Measurements from ENCODE around the gene RBM23.

RBM23 gene

DNA sequence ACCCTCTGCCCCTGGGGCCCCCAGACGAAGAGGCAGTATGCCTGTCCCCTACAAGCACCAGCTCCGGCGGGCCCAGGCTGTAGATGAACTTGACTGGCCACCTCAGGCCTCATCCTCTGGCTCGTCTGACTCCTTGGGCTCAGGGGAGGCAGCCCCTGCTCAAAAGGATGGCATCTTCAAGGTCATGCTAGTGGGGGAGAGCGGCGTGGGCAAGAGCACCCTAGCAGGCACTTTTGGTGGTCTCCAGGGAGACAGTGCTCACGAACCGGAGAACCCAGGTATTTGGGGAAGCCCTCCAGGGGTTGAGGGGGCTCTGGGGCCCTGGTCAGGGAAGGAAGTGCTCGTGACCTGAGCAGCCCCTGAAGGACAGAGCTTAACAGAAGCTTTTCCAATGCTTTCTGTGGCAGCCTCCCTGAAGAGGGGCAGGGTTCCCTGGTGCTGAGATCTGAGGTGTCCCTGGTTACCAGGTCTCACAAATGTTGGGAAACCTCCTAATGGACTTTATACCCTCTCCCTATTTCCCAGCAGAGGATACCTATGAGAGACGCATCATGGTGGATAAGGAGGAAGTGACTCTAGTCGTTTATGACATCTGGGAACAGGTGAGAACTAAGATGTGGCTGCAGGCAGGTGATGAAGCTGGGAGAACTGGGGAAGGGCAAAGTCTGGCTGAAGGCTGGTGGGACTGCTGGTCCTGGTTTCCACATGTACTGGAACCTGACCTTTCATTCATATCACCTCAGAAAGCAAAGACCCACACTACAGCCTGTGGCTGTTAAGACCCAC lies 34.0 kb downstream of the RBM23 start:
- no peak for DNase-seq

DNA sequence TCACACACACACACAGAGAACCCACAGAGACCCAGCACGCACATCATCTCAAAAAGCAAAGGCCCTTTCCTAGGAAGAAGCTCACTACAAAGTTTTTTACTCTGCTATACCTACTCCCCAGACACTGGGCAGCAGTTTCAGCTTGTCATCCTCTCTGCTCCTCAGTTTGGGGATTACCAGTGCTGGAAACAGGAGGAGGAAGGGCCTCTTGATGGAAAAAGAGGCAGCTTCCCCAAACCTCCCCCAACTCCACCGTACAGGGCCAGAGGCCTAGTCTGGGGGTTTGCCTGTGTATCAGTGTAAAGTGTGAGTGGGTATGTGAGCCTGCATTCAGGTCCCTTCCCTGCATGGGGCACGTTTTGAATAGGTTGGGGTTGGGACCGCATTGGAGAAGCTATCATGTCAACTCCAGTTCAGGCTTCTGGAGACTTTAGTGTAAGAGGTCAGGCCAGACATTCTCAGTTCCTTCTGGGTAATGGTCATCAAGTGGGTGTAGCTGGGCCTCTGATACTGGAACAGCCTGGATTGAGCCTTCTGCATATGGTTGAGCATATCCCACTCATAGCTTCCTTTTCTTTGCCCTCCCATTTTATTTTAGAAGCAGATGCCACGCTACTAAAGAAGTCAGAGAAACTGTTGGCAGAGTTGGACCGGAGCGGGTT lies 34.7 kb downstream of the RBM23 start:
- no peak for DNase-seq

- DNase-seq = no peak
These were observed 35.6 kb downstream of the RBM23 start, which contains the start of gene REM2 for GRCh38 chr14:22883173-22883976. Gene REM2 (plus strand): TSS chr14:22883222. CDS start chr14:22883288, 66 bp downstream.

GRCh38 chr14:22882529-22883172 lies 36.3 kb downstream of the RBM23 start:
- DNase-seq = peak; percentile 61

DNA sequence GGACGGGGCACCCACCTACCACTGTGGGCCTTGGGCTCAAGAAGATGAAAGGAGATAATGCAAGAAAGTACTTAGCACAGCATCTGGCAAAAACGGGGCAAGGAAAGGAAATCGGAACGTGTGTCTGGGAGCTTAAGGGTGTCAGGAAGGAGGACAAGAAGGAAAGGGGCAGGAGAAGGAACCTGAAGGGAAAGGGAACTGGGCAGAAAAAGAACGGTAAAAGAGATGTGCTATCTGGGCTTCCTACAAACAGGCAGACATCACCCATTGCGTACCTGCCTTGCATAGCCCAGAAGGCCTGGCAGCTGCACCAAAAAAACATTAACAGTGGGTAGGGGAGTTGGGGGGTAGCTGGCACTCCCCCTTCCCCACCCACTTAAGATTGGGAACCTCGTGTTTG lies 36.9 kb downstream of the RBM23 start:
- no peak for DNase-seq

GRCh38 chr14:22878271-22879246 lies 40.4 kb downstream of the RBM23 start:
- no peak for DNase-seq

GRCh38 chr14:22877000-22877501 lies 41.9 kb downstream of the RBM23 start:
- no peak for DNase-seq

GRCh38 chr14:22875748-22876319 lies 43.1 kb downstream of the RBM23 start:
- DNase-seq = no peak

GRCh38 chr14:22875003-22875747 lies 43.8 kb downstream of the RBM23 start:
- no peak for DNase-seq

DNA sequence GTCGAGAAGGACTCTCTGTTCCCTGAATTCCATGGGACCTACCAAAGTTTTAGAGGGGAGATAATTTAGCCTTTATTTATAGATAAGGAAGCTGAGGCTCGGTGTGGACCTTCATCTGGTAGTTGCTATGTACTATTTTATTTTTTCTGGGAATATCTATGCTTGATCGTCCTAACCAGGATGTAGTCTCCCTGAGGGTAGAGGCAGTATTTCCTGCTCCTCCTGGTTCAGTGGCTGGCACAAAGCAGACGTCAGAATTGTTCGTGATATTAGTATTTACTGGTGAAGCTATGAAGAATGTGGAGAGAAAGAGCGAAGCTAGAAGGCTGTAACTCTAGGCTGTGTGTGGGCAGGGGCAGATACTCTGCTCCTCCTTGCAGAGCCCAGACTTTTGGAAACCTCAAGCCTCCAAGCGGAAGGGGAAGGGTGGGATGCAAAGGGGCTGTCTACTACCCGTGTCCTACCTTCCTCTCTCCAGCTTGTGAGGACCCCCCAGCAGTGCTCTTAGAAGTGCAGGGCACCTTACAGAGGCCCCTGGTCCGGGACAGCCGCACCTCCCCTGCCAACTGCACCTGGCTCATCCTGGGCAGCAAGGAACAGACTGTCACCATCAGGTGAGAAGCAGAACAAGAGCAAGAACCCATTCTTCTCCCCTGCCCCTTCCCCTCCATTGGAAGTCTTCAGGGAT lies 46.0 kb downstream of the RBM23 start:
- no peak for DNase-seq

DNA sequence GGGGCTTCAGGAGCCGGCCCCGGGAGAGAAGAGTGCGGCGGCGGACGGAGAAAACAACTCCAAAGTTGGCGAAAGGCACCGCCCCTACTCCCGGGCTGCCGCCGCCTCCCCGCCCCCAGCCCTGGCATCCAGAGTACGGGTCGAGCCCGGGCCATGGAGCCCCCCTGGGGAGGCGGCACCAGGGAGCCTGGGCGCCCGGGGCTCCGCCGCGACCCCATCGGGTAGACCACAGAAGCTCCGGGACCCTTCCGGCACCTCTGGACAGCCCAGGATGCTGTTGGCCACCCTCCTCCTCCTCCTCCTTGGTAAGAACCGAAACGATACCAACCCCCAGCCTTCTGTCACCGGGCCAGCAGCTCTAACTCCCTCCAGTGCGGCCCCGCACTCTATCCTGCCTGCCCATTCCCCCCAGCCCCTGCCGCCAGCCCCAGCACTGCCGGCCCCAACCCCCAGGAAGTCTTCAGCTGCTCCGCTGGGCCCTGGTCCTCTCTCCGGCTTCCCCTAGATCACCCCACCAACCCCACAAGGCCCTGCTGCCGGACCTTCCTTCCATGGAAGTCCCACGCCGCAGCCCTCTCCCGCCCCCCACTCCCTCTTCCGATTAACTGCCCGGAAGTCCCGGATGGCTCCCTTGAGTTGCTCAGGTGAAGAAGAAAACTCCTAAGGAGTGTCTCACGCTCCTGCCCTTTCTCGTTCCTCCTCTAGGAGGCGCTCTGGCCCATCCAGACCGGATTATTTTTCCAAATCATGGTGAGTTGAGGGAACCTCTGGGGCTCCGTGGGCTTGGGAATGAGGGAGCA lies 46.7 kb downstream of the RBM23 start:
- peak; percentile 81 for DNase-seq

- peak; percentile 89 for DNase-seq
These were observed 47.5 kb downstream of the RBM23 start, which contains the start of gene LRP10 for GRCh38 chr14:22871224-22872032. Gene LRP10 (plus strand): TSS chr14:22871740. CDS start chr14:22872304, 564 bp downstream.

DNA sequence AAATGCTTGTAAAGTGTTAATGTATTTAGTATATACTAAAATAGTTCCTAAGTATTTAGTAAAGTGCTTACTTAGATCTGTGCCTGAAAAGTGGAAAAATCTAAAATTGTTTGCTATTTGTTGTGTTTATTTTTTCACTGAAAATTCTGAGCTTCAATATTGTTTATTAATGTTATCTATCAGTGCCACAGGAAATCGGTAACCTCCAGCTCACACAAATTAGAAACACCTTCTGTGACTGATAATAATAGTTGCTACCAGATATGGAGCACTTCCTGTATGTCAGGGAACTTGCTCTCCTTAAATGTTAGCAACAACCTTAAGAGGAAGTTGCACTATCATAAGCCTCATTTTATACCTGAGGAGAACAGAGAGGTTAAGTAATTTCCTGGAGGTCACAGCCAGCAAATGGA lies 48.1 kb downstream of the RBM23 start:
- no peak for DNase-seq

- DNase-seq = no peak
These were observed 52.1 kb downstream of the RBM23 start for GRCh38 chr14:22866874-22867273.

DNA sequence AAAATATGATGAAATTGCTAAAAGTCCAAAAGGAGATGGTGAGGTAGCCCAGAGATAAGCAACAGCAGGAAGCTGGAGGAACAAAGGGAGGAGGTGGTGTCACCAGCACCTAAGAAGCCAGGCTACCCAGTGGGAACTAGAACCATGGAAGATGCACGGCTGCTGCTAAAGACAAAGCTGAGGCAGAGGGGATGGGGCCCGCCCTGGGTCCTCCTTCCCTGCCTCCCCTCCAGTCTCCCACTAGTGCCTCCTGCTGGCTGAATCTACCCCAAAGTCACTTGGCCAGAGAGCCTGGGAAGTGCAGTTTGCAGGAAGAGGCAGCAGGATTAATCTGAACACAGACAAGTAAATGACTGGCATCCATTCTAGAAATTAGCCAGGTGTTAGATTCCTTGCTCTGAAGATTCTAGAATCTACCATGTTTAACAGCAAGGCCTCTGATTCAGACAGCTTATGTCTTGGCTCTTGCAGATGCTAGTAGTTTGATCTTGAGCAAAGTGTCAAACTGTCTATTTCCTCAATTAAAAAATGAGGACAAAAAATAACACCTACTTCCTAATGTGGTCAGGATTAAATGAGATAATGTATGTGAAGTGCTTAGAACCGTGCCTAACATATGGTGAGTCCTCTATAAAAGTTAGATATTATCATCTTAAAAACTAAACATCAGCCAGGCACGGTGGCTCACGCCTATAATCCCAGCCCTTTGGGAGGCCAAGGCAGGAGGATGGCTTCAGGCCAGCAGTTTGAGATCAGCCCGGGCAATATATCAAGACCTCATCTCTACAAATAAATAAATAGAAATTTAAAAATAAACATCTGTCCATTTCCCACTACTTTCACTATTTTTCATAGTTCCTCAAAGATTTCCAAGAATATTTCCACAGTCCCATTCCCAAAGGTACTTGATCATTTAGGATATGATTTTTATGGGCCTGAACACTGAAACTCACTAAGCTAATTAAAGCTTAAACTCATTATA lies 53.2 kb downstream of the RBM23 start:
- DNase-seq = no peak

GRCh38 chr14:22864979-22865378 lies 54.0 kb downstream of the RBM23 start:
- no peak for DNase-seq

GRCh38 chr14:22861651-22862050 lies 57.3 kb downstream of the RBM23 start:
- no peak for DNase-seq

Measured in CD4-positive, alpha-beta T cell treated with Interleukin-21 for 1 hour (primary cell).